ENCODE results near the gene RNASEH2C.
"Not testable (repeated sequence)": the region's sequence is repeated elsewhere in the genome, so short reads cannot be mapped to it uniquely, and the experiment has no call there.

DNA sequence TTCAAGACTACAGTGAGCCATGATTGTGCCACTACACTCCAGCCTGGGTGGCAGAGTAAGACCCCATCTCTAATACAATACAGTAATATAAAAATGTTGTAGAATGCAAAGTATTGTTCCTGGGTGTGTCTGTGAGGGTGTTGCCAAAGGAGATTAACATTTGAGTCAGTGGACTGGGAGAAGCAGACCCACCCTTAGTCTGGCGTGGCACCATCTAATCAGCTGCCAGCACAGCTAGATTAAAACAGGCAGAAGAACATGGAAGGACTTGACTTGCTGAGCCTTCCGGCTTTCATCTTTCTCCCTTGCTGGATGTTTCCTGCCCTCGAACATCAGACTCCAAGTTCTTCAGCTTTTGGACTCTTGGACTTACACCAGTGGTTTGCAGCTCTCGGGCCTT lies 14.5 kb upstream of the RNASEH2C start:
- TF ChIP-seq, protein P1, sequence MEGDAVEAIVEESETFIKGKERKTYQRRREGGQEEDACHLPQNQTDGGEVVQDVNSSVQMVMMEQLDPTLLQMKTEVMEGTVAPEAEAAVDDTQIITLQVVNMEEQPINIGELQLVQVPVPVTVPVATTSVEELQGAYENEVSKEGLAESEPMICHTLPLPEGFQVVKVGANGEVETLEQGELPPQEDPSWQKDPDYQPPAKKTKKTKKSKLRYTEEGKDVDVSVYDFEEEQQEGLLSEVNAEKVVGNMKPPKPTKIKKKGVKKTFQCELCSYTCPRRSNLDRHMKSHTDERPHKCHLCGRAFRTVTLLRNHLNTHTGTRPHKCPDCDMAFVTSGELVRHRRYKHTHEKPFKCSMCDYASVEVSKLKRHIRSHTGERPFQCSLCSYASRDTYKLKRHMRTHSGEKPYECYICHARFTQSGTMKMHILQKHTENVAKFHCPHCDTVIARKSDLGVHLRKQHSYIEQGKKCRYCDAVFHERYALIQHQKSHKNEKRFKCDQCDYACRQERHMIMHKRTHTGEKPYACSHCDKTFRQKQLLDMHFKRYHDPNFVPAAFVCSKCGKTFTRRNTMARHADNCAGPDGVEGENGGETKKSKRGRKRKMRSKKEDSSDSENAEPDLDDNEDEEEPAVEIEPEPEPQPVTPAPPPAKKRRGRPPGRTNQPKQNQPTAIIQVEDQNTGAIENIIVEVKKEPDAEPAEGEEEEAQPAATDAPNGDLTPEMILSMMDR (conservative IDR thresholded peaks at IDR 0.05; ENCODE audit: low read depth, low read length): not testable (repeated sequence)
- not testable (repeated sequence) for TF ChIP-seq EZH2 (IDR thresholded peaks at IDR 0.05; ENCODE audit: low read length, unreplicated experiment)

All from PC-3 (cell line).